Tibial artery (tissue), 4 donors: ENCODE measurements around the gene SLC35B2.
"Not testable (repeated sequence)": the region's sequence is repeated elsewhere in the genome, so short reads cannot be mapped to it uniquely, and the experiment has no call there.

Experiments used
- DNase-seq, 2 donors: peaks; one replicate each; pipeline ENCODE4 v3.0.0-alpha.2; 2019
- H3K27ac ChIP-seq, 2 donors: fragments of 200-600 bp; sonication (generic) in 1 of 2; 1 replicate in 1 of 2; 2 replicates in 1 of 2; pipeline ENCODE4 v1.5.1; 2018 to 2019; ENCODE audit warnings: mild to moderate bottlenecking in 1 of 2
- H3K27me3 ChIP-seq, 2 donors: fragments of 200-600 bp; sonication (generic) in 1 of 2; one replicate each; pipeline versions ENCODE4 v1.5.1 to v1.6.0; 2016 to 2019
- H3K36me3 ChIP-seq, 3 donors: fragments of 200-600 bp; sonication (generic) in 2 of 3; one replicate each; pipeline ENCODE4 v1.5.1; 2016 to 2019; ENCODE audit warnings: mild to moderate bottlenecking in 2 of 3
- H3K4me1 ChIP-seq, 4 donors: fragments of 200-600 bp; sonication (generic) in 2 of 4; 1 replicate in 3 of 4; 2 replicates in 1 of 4; pipeline ENCODE4 v1.5.1; 2016 to 2019
- H3K4me3 ChIP-seq, 2 donors: fragments of 200-600 bp; sonication (generic) in 1 of 2; 1 replicate in 1 of 2; 2 replicates in 1 of 2; pipeline ENCODE4 v1.5.1; 2018 to 2019; ENCODE audit warnings: mild to moderate bottlenecking in 2 of 2
- H3K9me3 ChIP-seq, 3 donors: fragments of 200-600 bp; sonication (generic) in 1 of 3; one replicate each; pipeline ENCODE4 v1.5.1; 2016 to 2019
- intact Hi-C: fragments of 100-400 bp; cut with DNase I; formaldehyde crosslinking; loops from one replicate; pipeline ENCODE4 v1.15.0; 2023; ENCODE audit warnings: low total_unique reads
- TF ChIP-seq, protein P1 (sequence below), 2 experiments: fragments of 200-600 bp in 1 of 2; fragments of 450-650 bp in 1 of 2; IDR thresholded peaks; one replicate each; pipeline ENCODE4 v1.5.1; 2017 to 2019; ENCODE audit warnings: antibody characterized with exemption in 2 of 2, mild to moderate bottlenecking in 1 of 2, moderate library complexity in 1 of 2

SLC35B2 gene

DNA sequence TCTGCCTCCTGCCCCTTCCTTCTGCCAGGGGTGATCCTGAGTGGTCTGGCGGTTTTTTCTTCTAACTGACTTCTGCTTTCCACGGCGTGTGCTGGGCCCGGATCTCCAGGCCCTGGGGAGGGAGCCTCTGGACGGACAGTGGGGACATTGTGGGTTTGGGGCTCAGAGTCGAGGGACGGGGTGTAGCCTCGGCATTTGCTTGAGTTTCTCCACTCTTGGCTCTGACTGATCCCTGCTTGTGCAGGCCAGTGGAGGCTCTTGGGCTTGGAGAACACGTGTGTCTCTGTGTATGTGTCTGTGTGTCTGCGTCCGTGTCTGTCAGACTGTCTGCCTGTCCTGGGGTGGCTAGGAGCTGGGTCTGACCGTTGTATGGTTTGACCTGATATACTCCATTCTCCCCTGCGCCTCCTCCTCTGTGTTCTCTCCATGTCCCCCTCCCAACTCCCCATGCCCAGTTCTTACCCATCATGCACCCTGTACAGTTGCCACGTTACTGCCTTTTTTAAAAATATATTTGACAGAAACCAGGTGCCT lies 23.7 kb downstream of the SLC35B2 start:
- intact Hi-C loops: loop anchor here (5.0 kb wide), 1 partner anchor 61 kb away; no protein-coding TSS in a partner anchor
- Histone ChIP-seq H3K27ac (peak overlapping the region; percentile 84 to 94), H3K36me3 (peaks cover 39 to 48% (median 45%) of the 10 kb centered on the region in 3 donors), H3K27me3 (no peaks in the 10 kb centered on the region), H3K9me3 (no peaks in the 10 kb centered on the region), H3K4me3 (no peak overlapping the region), H3K4me1 (peaks cover 0 to 73% (median 51%) of the 10 kb centered on the region in 4 donors)
- TF ChIP-seq, protein P1, sequence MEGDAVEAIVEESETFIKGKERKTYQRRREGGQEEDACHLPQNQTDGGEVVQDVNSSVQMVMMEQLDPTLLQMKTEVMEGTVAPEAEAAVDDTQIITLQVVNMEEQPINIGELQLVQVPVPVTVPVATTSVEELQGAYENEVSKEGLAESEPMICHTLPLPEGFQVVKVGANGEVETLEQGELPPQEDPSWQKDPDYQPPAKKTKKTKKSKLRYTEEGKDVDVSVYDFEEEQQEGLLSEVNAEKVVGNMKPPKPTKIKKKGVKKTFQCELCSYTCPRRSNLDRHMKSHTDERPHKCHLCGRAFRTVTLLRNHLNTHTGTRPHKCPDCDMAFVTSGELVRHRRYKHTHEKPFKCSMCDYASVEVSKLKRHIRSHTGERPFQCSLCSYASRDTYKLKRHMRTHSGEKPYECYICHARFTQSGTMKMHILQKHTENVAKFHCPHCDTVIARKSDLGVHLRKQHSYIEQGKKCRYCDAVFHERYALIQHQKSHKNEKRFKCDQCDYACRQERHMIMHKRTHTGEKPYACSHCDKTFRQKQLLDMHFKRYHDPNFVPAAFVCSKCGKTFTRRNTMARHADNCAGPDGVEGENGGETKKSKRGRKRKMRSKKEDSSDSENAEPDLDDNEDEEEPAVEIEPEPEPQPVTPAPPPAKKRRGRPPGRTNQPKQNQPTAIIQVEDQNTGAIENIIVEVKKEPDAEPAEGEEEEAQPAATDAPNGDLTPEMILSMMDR (IDR thresholded peaks at IDR 0.05): no peak
- DNase-seq: no peak

DNA sequence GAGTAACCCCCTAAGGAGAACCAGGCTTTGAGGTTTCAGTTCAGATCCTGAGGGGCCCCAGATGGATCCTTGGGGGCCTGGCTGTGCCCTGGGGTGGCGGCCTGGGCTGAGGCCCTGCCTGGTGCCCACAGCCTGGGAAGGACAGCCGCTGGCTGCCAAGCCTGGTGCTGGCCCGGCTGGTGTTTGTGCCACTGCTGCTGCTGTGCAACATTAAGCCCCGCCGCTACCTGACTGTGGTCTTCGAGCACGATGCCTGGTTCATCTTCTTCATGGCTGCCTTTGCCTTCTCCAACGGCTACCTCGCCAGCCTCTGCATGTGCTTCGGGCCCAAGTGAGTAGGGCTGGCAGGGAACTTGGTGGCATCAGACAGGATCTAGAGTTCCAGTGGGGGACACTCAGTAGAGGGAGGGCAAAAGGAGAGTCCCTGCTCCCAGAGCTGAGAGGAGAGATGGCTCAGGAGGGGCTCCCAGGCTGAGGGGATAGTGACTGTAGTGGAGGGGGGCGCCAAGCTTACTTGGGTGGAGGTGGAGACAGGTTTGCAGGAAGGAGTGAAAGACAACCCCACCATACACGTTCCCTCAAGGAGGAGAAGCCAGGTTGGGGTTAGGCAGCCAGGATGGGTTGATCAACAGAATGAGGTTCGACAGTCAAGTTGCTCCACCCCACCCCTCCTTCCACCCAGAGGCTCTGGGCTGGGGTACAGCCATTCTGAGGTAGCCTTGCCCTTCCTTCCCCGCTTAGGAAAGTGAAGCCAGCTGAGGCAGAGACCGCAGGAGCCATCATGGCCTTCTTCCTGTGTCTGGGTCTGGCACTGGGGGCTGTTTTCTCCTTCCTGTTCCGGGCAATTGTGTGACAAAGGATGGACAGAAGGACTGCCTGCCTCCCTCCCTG lies 24.4 kb downstream of the SLC35B2 start:
- no peak for DNase-seq
- H3K27ac ChIP-seq: peak overlapping the region; percentile 84 to 94
- intact Hi-C loops: loop anchor here (5.0 kb wide), 1 partner anchor 61 kb away; no protein-coding TSS in a partner anchor
- H3K27me3 ChIP-seq: no peaks in the 10 kb centered on the region
- H3K4me3 ChIP-seq: no peak overlapping the region
- peaks cover 0 to 80% (median 50%) of the 10 kb centered on the region in 4 donors for H3K4me1 ChIP-seq
- H3K9me3 ChIP-seq: no peaks in the 10 kb centered on the region
- H3K36me3 ChIP-seq: peaks cover 39 to 48% (median 45%) of the 10 kb centered on the region in 3 donors
- TF ChIP-seq, protein P1 (IDR thresholded peaks at IDR 0.05): no peak

DNA sequence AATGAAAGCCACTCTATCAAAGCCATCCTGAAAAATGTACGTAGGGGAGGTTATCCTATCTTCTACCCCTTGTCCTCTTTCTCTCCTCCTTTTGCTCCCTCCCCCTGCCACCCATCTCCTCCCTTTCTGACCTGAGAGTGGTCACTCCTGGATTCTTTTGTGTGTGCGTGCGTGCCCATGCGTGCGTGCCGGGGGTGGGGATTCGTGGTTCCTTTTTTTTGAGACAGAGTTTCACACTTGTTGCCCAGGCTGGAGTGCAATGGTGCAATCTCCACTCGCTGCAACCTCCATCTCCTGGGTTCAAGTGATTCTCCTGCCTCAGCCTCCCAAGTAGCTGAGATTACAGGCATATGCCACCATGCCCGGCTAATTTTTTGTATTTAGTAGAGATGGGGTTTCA lies 25.9 kb downstream of the SLC35B2 start:
- H3K4me1 ChIP-seq: peaks cover 0 to 86% (median 57%) of the 10 kb centered on the region in 4 donors
- not testable (repeated sequence) for H3K27me3 ChIP-seq, H3K4me3 ChIP-seq, DNase-seq, H3K9me3 ChIP-seq
- peaks cover 39 to 48% (median 45%) of the 10 kb centered on the region in 3 donors for H3K36me3 ChIP-seq
- intact Hi-C loops: loop anchor here (5.0 kb wide), 1 partner anchor 59 kb away; no protein-coding TSS in a partner anchor
- H3K27ac ChIP-seq: peak overlapping the region; percentile 9 to 84

DNA sequence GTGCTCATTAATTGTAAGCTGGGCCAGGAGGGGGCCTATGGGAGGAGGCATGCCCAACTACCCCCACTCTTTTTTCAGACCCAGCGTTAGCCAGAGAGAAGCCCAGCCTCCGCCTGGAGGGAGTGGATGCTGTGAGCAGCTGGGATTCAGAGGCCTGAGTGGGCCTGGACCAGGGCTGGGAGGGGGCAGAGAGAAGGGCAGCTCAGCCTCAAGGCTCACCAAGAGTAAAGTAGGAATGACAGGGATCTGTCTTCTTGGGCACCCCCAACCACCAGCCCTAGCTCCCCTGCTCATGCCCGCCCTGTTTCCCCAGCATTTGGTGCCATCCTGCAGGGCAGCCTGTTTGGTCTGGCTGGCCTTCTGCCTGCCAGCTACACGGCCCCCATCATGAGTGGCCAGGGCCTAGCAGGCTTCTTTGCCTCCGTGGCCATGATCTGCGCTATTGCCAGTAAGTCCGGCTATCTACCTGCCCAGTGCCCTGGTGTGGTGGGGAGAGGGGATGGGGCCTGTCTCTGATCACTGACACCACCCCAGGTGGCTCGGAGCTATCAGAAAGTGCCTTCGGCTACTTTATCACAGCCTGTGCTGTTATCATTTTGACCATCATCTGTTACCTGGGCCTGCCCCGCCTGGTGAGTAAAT lies 27.2 kb downstream of the SLC35B2 start:
- Histone ChIP-seq H3K9me3 (no peaks in the 10 kb centered on the region), H3K4me3 (no peak overlapping the region), H3K36me3 (peaks cover 39 to 48% (median 45%) of the 10 kb centered on the region in 3 donors), H3K27me3 (no peaks in the 10 kb centered on the region), H3K27ac (no peak overlapping the region), H3K4me1 (peaks cover 0 to 91% (median 63%) of the 10 kb centered on the region in 4 donors)
- DNase-seq: no peak
- TF ChIP-seq, protein P1 (IDR thresholded peaks at IDR 0.05): no peak
- intact Hi-C loops: loop anchor here (5.0 kb wide), 1 partner anchor 58 kb away; no protein-coding TSS in a partner anchor

DNA sequence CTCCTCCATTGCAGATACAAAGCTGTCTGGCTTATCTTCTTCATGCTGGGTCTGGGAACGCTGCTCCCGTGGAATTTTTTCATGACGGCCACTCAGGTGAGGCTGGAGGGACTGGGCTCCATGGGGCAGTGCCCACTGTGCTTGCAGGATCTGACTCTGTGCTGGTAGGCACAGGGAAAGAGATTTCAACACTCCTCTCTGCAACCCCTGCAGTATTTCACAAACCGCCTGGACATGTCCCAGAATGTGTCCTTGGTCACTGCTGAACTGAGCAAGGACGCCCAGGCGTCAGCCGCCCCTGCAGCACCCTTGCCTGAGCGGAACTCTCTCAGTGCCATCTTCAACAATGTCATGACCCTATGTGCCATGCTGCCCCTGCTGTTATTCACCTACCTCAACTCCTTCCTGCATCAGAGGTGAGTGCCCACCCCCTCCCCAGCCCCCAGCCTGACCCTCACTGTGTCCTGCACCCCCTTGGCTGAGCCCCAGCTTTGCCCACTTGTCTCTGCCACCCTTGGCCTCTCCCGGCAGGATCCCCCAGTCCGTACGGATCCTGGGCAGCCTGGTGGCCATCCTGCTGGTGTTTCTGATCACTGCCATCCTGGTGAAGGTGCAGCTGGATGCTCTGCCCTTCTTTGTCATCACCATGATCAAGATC lies 27.8 kb downstream of the SLC35B2 start:
- intact Hi-C loops: loop anchor here (5.0 kb wide), 1 partner anchor 57 kb away; no protein-coding TSS in a partner anchor
- Histone ChIP-seq H3K4me3 (no peak overlapping the region), H3K27ac (no peak overlapping the region), H3K27me3 (no peaks in the 10 kb centered on the region), H3K4me1 (peaks cover 0 to 91% (median 63%) of the 10 kb centered on the region in 4 donors), H3K36me3 (peaks cover 39 to 48% (median 45%) of the 10 kb centered on the region in 3 donors), H3K9me3 (no peaks in the 10 kb centered on the region)
- no peak for DNase-seq
- TF ChIP-seq, protein P1 (IDR thresholded peaks at IDR 0.05): no peak
